K562 (cell line): ENCODE data around the gene TOMT. TPM values are rescaled to one million over a fixed set of nuclear protein-coding genes. Genes with fewer than 3 reads are reported as not detected.

Experiments used
- CBX2 ChIP-seq: fragments of 200-600 bp; sonication (generic); IDR thresholded peaks from one replicate; pipeline ENCODE4 v1.6.1; 2012; ENCODE audit warnings: mild to moderate bottlenecking, low read length, inconsistent platforms; ENCODE audit not compliant: insufficient read depth, poor library complexity, severe bottlenecking
- CEBPB ChIP-seq: fragments of 450-650 bp; IDR thresholded peaks from 2 replicates; pipeline ENCODE4 v1.6.1; 2016; ENCODE audit warnings: missing genetic modification characterization, missing compliant biosample characterization
- CHD2 ChIP-seq: IDR thresholded peaks from 2 replicates; pipeline ENCODE4 v1.6.1; 2011; ENCODE audit warnings: low read depth, low read length
- DACH1 ChIP-seq: fragments of 450-650 bp; IDR thresholded peaks from 2 replicates; pipeline ENCODE4 v1.6.1; 2018; ENCODE audit not compliant: partially characterized antibody
- ERF ChIP-seq: fragments of 450-650 bp; formaldehyde crosslinking; IDR thresholded peaks from 2 replicates; pipeline ENCODE4 v1.4.0; 2020; ENCODE audit warnings: mild to moderate bottlenecking, mixed read lengths
- FOXJ3 ChIP-seq: sonication (generic); formaldehyde crosslinking; IDR thresholded peaks from 2 replicates; pipeline ENCODE4 v1.4.0; 2020; ENCODE audit warnings: mild to moderate bottlenecking, missing genetic modification reagents
- FOXK2 ChIP-seq, 2 experiments: fragments of 450-650 bp; IDR thresholded peaks in 1 of 2; conservative IDR thresholded peaks in 1 of 2; 2 replicates each; pipeline ENCODE4 v1.6.1; 2016; ENCODE audit warnings: low read depth in 2 of 2, mild to moderate bottlenecking in 1 of 2
- NFRKB ChIP-seq: fragments of 450-650 bp; IDR thresholded peaks from 2 replicates; pipeline ENCODE4 v1.6.1; 2016; ENCODE audit warnings: low read depth
- RAD21 ChIP-seq, 2 experiments: fragments of 250-450 bp in 1 of 2; fragments of 450-650 bp in 1 of 2; sonication (Bioruptor Pico) in 1 of 2; formaldehyde crosslinking in 1 of 2; IDR thresholded peaks in 1 of 2; conservative IDR thresholded peaks in 1 of 2; 2 replicates each; pipeline versions ENCODE4 v1.4.0 to v1.8.0; 2020 to 2022; ENCODE audit warnings: mild to moderate bottlenecking in 2 of 2, moderate library complexity in 1 of 2
- RBFOX2 ChIP-seq: fragments of 200-400 bp; formaldehyde crosslinking; IDR thresholded peaks from 2 replicates; pipeline ENCODE4 v1.6.1; 2017; ENCODE audit warnings: low read depth, mild to moderate bottlenecking, low read length, moderate library complexity
- SMAD1 ChIP-seq: fragments of 150-350 bp; IDR thresholded peaks from 2 replicates; pipeline ENCODE4 v1.6.1; 2014; ENCODE audit warnings: low read length, low read depth; ENCODE audit not compliant: partially characterized antibody
- SMAD4 ChIP-seq: fragments of 250-450 bp; sonication (Bioruptor Pico); conservative IDR thresholded peaks from 2 replicates; pipeline ENCODE4 v1.8.0; 2021; ENCODE audit warnings: inconsistent platforms, mild to moderate bottlenecking, moderate library complexity
- SMARCA5 ChIP-seq: fragments of 450-650 bp; IDR thresholded peaks from 2 replicates; pipeline ENCODE4 v1.6.1; 2016
- ZEB2 ChIP-seq: fragments of 450-650 bp; IDR thresholded peaks from 2 replicates; pipeline ENCODE4 v1.6.1; 2016
- ZKSCAN1 ChIP-seq: fragments of 150-350 bp; IDR thresholded peaks from 2 replicates; pipeline ENCODE4 v1.6.1; 2016; ENCODE audit warnings: low read depth, low read length
- ZNF316 ChIP-seq: fragments of 450-650 bp; IDR thresholded peaks from 2 replicates; pipeline ENCODE4 v1.6.1; 2016
- ZNF696 ChIP-seq: fragments of 250-450 bp; sonication (Bioruptor Pico); conservative IDR thresholded peaks from 2 replicates; pipeline ENCODE4 v1.4.0; 2020; ENCODE audit warnings: mild to moderate bottlenecking, moderate library complexity
- polyA plus RNA-seq, 8 experiments: library from polyadenylated mRNA; depleted of rRNA in 4 of 8; stranded (reverse) in 5 of 8; unstranded in 3 of 8; fragments of >200 nt; fragmentation: Nextera tagmentation in 2 of 8; fragmentation: Illumina TruSeq in 1 of 8; extraction: Ambion mirVana in 2 of 8; extraction: Trizol in 1 of 8; gene quantifications; 2 replicates each; pipeline versions ENCODE4 v1.2.1 to v1.2.3, GENCODE V29; 2011 to 2014; ENCODE audit warnings: inconsistent platforms in 1 of 8, missing spikeins in 1 of 8
- total RNA-seq, 7 experiments: library from RNA; depleted of rRNA in 6 of 7; stranded (reverse); fragments of >200 nt in 6 of 7; fragmentation: Illumina TruSeq in 2 of 7; extraction: Trizol in 2 of 7; gene quantifications; 2 replicates each; pipeline versions ENCODE4 v1.2.1 to v1.2.3, GENCODE V29; 2011 to 2021; ENCODE audit warnings: low replicate concordance in 1 of 7
- TF ChIP-seq, protein P1 (sequence below): fragments of 200-800 bp; sonication (Bioruptor generic); IDR thresholded peaks from 2 replicates; pipeline ENCODE4 v1.6.1; 2017; ENCODE audit warnings: missing genetic modification characterization, missing compliant biosample characterization
- TF ChIP-seq, protein P2 (sequence below): sonication (generic); formaldehyde crosslinking; IDR thresholded peaks from 2 replicates; pipeline ENCODE4 v1.8.0; 2022; ENCODE audit warnings: mild to moderate bottlenecking, low read depth, missing genetic modification reagents
- TF ChIP-seq, protein P3 (sequence below): fragments of 450-650 bp; IDR thresholded peaks from 2 replicates; pipeline ENCODE4 v1.6.1; 2016
- TF ChIP-seq, protein P4 (sequence below): fragments of 450-650 bp; IDR thresholded peaks from 2 replicates; pipeline ENCODE4 v1.6.1; 2017; ENCODE audit warnings: mild to moderate bottlenecking, moderate library complexity
- TF ChIP-seq, protein P5 (sequence below), 3 experiments: fragments of 200-800 bp in 1 of 3; sonication (Bioruptor generic) in 1 of 3; sonication (generic) in 1 of 3; formaldehyde crosslinking in 1 of 3; IDR thresholded peaks; 2 replicates each; pipeline versions ENCODE4 v1.6.1 to v1.8.0; 2016 to 2022; ENCODE audit warnings: mild to moderate bottlenecking in 2 of 3, missing compliant biosample characterization in 2 of 3, missing genetic modification characterization in 2 of 3, missing genetic modification reagents in 1 of 3

Gene TOMT
- total and polyA plus RNA-seq, 9 of the 15 experiments (the other 6 are each of a cell fraction or from before 2014, with no cell fraction given): not detected

DNA sequence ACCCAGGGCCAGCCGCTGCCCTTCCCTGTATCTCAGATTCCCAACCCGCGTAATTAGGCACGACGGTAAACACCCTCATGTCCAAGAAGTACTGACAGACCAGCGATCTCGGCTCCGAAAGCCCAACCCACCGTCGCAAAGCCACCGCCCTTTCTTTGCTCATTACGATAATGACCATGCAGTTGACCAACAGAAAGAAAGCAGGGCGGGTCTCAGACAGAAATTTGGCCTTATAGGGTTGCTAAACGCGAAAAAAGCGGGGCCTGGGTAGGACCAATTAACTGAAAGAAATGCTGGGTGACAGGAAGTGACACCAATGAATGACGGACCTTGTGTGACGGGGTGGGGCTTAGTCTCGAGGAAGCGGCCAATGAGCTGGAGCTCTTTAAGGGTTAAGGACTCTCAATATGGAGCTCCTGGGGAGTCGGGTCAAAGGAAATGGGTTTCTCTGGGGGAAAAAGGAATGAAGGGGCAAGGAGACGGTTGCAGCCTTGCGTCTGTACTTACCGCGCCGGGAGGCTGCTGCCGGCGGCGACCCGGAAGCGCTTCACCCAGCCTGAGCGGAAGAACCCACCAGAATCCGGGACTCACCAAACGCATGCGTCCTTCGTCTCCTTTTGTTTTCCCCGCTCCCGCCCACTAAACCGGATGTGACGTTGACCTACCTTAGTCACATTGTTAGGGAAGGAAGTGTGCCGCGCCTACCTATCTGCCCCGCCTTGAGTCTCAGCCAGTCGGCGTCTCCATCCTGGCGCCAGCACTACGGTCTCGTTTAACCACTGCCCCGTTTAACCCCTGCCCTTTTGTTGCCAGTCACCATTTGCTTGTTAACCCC lies 6.6 kb downstream of the TOMT start, which contains the start of gene ANAPC15 (continued):
- TF ChIP-seq NFRKB (peak; percentile 21; the same call in 1 of the 2 replicates), FOXJ3 (CRISPR knock-in tag) (no peak), SMAD4 (CRISPR knock-in tag) (peak; percentile 75; the same call in 1 of the 2 replicates), DACH1 (no peak), RAD21 (CRISPR knock-in tag; conservative IDR thresholded peaks at IDR 0.05 in 1 of 2, IDR thresholded peaks at IDR 0.05 in 1 of 2) (0 out of 4 replicates have a peak, but pooled peaks of 1 of the 2 experiments have one; percentile 7), SMAD1 (peak; percentile 74), SMARCA5 (no peak), CBX2 (no peak), ERF (CRISPR knock-in tag) (peak; percentile 4; the same call in 1 of the 2 replicates), ZNF696 (CRISPR knock-in tag) (no peak), ZEB2 (peak; percentile 82), FOXK2 (conservative IDR thresholded peaks at IDR 0.05 in 1 of 2, IDR thresholded peaks at IDR 0.05 in 1 of 2; ENCODE audit: low read depth in 2 of 2) (peak; percentile 80 to 88), ZNF316 (peak; percentile 33; the same call in 1 of the 2 replicates), RBFOX2 (peak; percentile 92), ZKSCAN1 (peak; percentile 66; the same call in 1 of the 2 replicates), CEBPB (tag) (peak; percentile 46), CHD2 (peak; percentile 56; the same call in 1 of the 2 replicates)
- TF ChIP-seq, protein P1, sequence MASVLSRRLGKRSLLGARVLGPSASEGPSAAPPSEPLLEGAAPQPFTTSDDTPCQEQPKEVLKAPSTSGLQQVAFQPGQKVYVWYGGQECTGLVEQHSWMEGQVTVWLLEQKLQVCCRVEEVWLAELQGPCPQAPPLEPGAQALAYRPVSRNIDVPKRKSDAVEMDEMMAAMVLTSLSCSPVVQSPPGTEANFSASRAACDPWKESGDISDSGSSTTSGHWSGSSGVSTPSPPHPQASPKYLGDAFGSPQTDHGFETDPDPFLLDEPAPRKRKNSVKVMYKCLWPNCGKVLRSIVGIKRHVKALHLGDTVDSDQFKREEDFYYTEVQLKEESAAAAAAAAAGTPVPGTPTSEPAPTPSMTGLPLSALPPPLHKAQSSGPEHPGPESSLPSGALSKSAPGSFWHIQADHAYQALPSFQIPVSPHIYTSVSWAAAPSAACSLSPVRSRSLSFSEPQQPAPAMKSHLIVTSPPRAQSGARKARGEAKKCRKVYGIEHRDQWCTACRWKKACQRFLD (CRISPR knock-in tag): peak; percentile 66; the same call in 1 of the 2 replicates
- TF ChIP-seq, protein P2, sequence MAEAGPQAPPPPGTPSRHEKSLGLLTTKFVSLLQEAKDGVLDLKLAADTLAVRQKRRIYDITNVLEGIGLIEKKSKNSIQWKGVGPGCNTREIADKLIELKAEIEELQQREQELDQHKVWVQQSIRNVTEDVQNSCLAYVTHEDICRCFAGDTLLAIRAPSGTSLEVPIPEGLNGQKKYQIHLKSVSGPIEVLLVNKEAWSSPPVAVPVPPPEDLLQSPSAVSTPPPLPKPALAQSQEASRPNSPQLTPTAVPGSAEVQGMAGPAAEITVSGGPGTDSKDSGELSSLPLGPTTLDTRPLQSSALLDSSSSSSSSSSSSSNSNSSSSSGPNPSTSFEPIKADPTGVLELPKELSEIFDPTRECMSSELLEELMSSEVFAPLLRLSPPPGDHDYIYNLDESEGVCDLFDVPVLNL (CRISPR knock-in tag): peak; percentile 90
- TF ChIP-seq, protein P3, sequence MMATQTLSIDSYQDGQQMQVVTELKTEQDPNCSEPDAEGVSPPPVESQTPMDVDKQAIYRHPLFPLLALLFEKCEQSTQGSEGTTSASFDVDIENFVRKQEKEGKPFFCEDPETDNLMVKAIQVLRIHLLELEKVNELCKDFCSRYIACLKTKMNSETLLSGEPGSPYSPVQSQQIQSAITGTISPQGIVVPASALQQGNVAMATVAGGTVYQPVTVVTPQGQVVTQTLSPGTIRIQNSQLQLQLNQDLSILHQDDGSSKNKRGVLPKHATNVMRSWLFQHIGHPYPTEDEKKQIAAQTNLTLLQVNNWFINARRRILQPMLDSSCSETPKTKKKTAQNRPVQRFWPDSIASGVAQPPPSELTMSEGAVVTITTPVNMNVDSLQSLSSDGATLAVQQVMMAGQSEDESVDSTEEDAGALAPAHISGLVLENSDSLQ: peak; percentile 99
- TF ChIP-seq, protein P4, sequence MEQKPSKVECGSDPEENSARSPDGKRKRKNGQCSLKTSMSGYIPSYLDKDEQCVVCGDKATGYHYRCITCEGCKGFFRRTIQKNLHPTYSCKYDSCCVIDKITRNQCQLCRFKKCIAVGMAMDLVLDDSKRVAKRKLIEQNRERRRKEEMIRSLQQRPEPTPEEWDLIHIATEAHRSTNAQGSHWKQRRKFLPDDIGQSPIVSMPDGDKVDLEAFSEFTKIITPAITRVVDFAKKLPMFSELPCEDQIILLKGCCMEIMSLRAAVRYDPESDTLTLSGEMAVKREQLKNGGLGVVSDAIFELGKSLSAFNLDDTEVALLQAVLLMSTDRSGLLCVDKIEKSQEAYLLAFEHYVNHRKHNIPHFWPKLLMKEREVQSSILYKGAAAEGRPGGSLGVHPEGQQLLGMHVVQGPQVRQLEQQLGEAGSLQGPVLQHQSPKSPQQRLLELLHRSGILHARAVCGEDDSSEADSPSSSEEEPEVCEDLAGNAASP: no peak
- TF ChIP-seq, protein P5, sequence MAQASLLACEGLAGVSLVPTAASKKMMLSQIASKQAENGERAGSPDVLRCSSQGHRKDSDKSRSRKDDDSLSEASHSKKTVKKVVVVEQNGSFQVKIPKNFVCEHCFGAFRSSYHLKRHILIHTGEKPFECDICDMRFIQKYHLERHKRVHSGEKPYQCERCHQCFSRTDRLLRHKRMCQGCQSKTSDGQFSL (CRISPR knock-in tag; IDR thresholded peaks at IDR 0.05): no peak
- TF ChIP-seq, protein P5 (tag; IDR thresholded peaks at IDR 0.05): no peak
